HG03442 (cell line): ENCODE data around the gene ARHGAP25.
A peak's percentile ranks its signal among the peaks of the same experiment; 100 is the strongest.

ENCODE experiments used
- ATAC-seq: cut with Tn5 transposase; IDR thresholded peaks from one replicate; pipeline ENCODE4 v1.9.1; 2021; ENCODE audit warnings: mild to moderate bottlenecking, moderate library complexity; ENCODE audit not compliant: unreplicated experiment

ARHGAP25 gene

GRCh38 chr2:68741238-68741637, 6.6 kb downstream of the ARHGAP25 start:
- no peak for ATAC-seq

- ATAC-seq, result no peak
These were observed 7.2 kb downstream of the ARHGAP25 start for GRCh38 chr2:68741805-68742306.

GRCh38 chr2:68742626-68743415, 8.2 kb downstream of the ARHGAP25 start:
- ATAC-seq, result no peak

GRCh38 chr2:68743531-68743930, 8.9 kb downstream of the ARHGAP25 start:
- ATAC-seq, result no peak

GRCh38 chr2:68744366-68744912, 9.8 kb downstream of the ARHGAP25 start:
- no peak for ATAC-seq

GRCh38 chr2:68745006-68745405, 10.4 kb downstream of the ARHGAP25 start:
- no peak for ATAC-seq

- no peak for ATAC-seq
These were observed 11.8 kb downstream of the ARHGAP25 start for GRCh38 chr2:68746408-68746807.

GRCh38 chr2:68747413-68747812, 12.8 kb downstream of the ARHGAP25 start:
- ATAC-seq, result no peak

- ATAC-seq, result no peak
These were observed 13.3 kb downstream of the ARHGAP25 start for GRCh38 chr2:68747900-68748299.

GRCh38 chr2:68748568-68748967, 14.0 kb downstream of the ARHGAP25 start:
- no peak for ATAC-seq

GRCh38 chr2:68749345-68749744, 14.7 kb downstream of the ARHGAP25 start:
- no peak for ATAC-seq

GRCh38 chr2:68750592-68751396, 16.2 kb downstream of the ARHGAP25 start:
- ATAC-seq, result no peak

- ATAC-seq, result peak; percentile 81
These were observed 17.1 kb downstream of the ARHGAP25 start for GRCh38 chr2:68751397-68752339.

- no peak for ATAC-seq
These were observed 18.7 kb downstream of the ARHGAP25 start for GRCh38 chr2:68753318-68753717.

- no peak for ATAC-seq
These were observed 20.5 kb downstream of the ARHGAP25 start for GRCh38 chr2:68755071-68755470.

- no peak for ATAC-seq
These were observed 21.6 kb downstream of the ARHGAP25 start for GRCh38 chr2:68756178-68756577.

- no peak for ATAC-seq
These were observed 22.5 kb downstream of the ARHGAP25 start for GRCh38 chr2:68757081-68757480.

GRCh38 chr2:68762100-68762499, 27.5 kb downstream of the ARHGAP25 start:
- ATAC-seq, result no peak

- ATAC-seq, result no peak
These were observed 28.1 kb downstream of the ARHGAP25 start for GRCh38 chr2:68762665-68763064.

- no peak for ATAC-seq
These were observed 29.6 kb downstream of the ARHGAP25 start for GRCh38 chr2:68764041-68764805.
